Ishikawa (cell line): Measurements from ENCODE around the gene RIC1.

Source experiments
- CEBPB ChIP-seq: IDR thresholded peaks from 2 replicates; pipeline ENCODE4 v1.6.1; 2012
- CREB1 ChIP-seq: IDR thresholded peaks from 2 replicates; pipeline ENCODE4 v1.6.1; 2012; ENCODE audit warnings: low read depth
- EP300 ChIP-seq: IDR thresholded peaks from 2 replicates; pipeline ENCODE4 v1.6.1; 2012; ENCODE audit warnings: borderline replicate concordance
- RAD21 ChIP-seq: IDR thresholded peaks from 2 replicates; pipeline ENCODE4 v1.6.1; 2012; ENCODE audit warnings: low read depth
- TAF1 ChIP-seq: IDR thresholded peaks from 2 replicates; pipeline ENCODE4 v1.6.1; 2012; ENCODE audit warnings: low read depth, mild to moderate bottlenecking
- TEAD4 ChIP-seq: IDR thresholded peaks from 2 replicates; pipeline ENCODE4 v1.6.1; 2012
- YY1 ChIP-seq: IDR thresholded peaks from 2 replicates; pipeline ENCODE4 v1.6.1; 2012; ENCODE audit warnings: low read depth
- TF ChIP-seq, protein P1 (sequence below): IDR thresholded peaks from 2 replicates; pipeline ENCODE4 v1.6.1; 2012
- TF ChIP-seq, protein P2 (sequence below): IDR thresholded peaks from 2 replicates; pipeline ENCODE4 v1.6.1; 2012; ENCODE audit warnings: low read depth, mild to moderate bottlenecking

- TF ChIP-seq EP300 (no peak), RAD21 (no peak), CREB1 (no peak), TAF1 (no peak), CEBPB (no peak), TEAD4 (no peak), YY1 (no peak)
- TF ChIP-seq, protein P1, sequence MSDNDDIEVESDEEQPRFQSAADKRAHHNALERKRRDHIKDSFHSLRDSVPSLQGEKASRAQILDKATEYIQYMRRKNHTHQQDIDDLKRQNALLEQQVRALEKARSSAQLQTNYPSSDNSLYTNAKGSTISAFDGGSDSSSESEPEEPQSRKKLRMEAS, result no peak
- TF ChIP-seq, protein P2, sequence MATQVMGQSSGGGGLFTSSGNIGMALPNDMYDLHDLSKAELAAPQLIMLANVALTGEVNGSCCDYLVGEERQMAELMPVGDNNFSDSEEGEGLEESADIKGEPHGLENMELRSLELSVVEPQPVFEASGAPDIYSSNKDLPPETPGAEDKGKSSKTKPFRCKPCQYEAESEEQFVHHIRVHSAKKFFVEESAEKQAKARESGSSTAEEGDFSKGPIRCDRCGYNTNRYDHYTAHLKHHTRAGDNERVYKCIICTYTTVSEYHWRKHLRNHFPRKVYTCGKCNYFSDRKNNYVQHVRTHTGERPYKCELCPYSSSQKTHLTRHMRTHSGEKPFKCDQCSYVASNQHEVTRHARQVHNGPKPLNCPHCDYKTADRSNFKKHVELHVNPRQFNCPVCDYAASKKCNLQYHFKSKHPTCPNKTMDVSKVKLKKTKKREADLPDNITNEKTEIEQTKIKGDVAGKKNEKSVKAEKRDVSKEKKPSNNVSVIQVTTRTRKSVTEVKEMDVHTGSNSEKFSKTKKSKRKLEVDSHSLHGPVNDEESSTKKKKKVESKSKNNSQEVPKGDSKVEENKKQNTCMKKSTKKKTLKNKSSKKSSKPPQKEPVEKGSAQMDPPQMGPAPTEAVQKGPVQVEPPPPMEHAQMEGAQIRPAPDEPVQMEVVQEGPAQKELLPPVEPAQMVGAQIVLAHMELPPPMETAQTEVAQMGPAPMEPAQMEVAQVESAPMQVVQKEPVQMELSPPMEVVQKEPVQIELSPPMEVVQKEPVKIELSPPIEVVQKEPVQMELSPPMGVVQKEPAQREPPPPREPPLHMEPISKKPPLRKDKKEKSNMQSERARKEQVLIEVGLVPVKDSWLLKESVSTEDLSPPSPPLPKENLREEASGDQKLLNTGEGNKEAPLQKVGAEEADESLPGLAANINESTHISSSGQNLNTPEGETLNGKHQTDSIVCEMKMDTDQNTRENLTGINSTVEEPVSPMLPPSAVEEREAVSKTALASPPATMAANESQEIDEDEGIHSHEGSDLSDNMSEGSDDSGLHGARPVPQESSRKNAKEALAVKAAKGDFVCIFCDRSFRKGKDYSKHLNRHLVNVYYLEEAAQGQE, result no peak
These were observed 17.2 kb downstream of the RIC1 start for GRCh38 chr9:5646116-5646515.
